Neuron (in vitro differentiated cells): Measurements from ENCODE around the gene ZNG1F.
"Not testable (repeated sequence)": the region's sequence is repeated elsewhere in the genome, so short reads cannot be mapped to it uniquely, and the experiment has no call there.

Source experiments
- H2AFZ ChIP-seq: one replicate; pipeline ENCODE4 v1.6.1; 2013; ENCODE audit warnings: low read depth, mild to moderate bottlenecking, inconsistent platforms, low read length, moderate library complexity
- H3K27me3 ChIP-seq: one replicate; pipeline ENCODE4 v1.6.1; 2013; ENCODE audit warnings: low read length; ENCODE audit not compliant: insufficient read depth
- H3K36me3 ChIP-seq: one replicate; pipeline ENCODE4 v1.6.1; 2013; ENCODE audit warnings: low read length; ENCODE audit not compliant: insufficient read depth
- H3K4me1 ChIP-seq: one replicate; pipeline ENCODE4 v1.6.1; 2013; ENCODE audit warnings: low read length; ENCODE audit not compliant: insufficient read depth
- H3K4me3 ChIP-seq: 2 replicates; pipeline ENCODE4 v1.5.1; 2013; ENCODE audit warnings: mild to moderate bottlenecking, low read length, moderate library complexity
- H3K9me3 ChIP-seq: one replicate; pipeline ENCODE4 v1.6.1; 2013; ENCODE audit warnings: low read length

ZNG1F gene

GRCh38 chr9:41087929-41088328 lies 101.2 kb downstream of the ZNG1F start:
- not testable (repeated sequence) for H3K4me1 ChIP-seq, H3K4me3 ChIP-seq, H3K27me3 ChIP-seq, H2AFZ ChIP-seq, H3K36me3 ChIP-seq, H3K9me3 ChIP-seq

DNA sequence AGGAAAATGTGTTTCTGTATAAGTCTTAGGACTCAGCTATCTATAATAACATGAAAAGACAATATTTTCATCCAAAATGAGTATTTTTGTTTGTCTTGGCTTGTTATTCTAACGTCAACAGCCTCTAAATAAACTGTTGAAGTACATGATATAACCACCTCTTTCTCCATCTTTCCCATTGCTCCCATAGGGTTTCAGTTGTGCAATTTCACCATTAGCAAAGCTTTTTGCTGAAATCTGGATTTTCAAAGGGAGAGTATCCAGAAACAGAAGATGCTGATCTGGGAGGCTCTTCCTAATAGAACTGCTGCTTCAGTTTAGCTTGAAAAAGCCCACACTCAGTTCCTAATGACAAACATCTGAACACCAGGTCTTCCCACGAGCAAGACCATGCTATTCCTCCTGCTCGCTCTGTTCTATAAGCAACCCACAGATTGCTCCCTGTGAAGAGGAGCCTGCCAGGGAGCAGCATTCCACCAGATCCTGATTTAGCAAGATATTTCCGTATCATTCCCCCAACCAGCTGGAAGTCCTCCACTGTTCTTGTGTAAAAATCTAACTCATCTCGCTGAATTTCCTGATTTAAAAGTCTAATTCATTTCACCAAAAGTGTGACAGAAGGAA lies 101.8 kb downstream of the ZNG1F start:
- H3K27me3 ChIP-seq, H3K9me3 ChIP-seq, H2AFZ ChIP-seq, H3K4me3 ChIP-seq, H3K4me1 ChIP-seq, H3K36me3 ChIP-seq: not testable (repeated sequence)

DNA sequence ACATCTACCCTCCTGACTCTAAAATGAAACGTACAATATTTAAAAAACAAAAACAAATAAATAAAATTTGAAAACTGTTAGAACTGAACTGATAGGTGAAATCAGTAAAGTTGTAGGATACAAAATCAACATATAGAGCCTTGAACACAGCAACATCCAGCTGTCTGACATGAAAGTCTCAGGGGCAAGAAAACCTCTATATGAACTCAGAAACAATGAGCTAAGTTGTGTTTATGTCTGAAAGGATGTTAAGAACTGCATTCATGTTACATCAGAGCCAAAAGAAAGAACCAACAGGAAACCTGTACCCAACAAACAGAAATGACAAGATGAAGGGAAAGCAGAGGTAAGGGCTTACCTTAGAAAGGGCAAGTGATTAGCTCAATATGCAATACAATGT lies 102.4 kb downstream of the ZNG1F start:
- H3K36me3 ChIP-seq, H3K9me3 ChIP-seq, H3K4me1 ChIP-seq, H3K27me3 ChIP-seq, H2AFZ ChIP-seq, H3K4me3 ChIP-seq: not testable (repeated sequence)

GRCh38 chr9:41086215-41086614 lies 102.9 kb downstream of the ZNG1F start:
- not testable (repeated sequence) for H3K27me3 ChIP-seq, H3K9me3 ChIP-seq, H3K4me3 ChIP-seq, H3K4me1 ChIP-seq, H3K36me3 ChIP-seq, H2AFZ ChIP-seq

DNA sequence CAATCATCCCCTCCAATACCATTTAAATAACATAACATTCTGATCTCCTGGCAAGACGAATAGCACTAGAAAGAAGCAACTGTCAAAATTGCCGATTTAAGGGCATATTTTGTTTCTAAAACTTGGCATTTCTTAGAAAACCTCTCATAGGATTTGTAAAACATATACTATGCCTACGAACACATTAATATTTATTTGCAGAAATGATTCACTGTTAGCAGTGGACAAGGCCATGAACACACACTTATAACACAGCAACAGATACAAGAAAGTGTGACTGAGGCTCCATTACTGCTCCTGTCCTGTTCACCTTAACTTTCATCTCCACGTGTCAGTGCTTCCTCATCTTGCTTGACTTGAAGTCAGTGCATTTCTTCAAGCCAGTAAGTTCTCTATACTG lies 106.8 kb downstream of the ZNG1F start:
- H3K4me3 ChIP-seq, H3K4me1 ChIP-seq, H3K36me3 ChIP-seq, H2AFZ ChIP-seq, H3K27me3 ChIP-seq, H3K9me3 ChIP-seq: not testable (repeated sequence)
